ENCODE results near the gene FIGNL1.

The FIGNL1 gene

DNA sequence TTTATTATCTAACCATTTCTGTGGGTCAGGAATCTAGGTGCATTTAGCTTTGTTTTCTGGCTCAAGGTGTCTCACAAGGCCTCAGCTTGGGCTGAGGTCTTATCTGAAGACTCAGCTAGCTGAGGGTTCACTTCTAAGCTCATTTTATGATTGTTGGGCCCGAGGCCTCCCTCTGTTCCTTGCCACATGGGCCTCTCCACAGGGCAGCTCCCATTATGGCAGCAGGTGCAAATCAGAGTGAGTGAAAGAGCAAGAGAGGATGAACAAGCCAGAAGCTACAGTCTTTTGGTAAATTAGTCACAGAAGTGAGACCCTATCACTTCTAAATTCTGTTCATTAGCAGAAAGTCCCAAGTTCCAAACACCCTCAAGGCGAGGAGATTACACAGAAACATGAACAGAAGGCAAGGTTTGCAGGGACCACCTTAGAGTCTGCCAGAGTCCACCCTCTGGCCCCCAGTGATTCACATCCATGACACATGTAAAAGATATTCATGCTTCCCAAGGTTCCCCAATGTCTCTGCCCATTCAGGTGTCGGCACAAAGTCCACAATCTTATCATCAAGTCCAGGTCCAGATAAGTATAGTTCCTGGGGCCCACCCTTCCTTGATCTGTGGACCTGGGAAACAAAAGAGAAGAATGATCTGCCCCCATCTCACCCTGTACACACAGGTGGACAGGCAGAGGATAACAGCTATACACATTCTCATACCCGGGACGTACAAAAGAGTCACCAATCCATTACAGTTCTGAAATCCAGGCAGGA is 23.7 kb downstream of the FIGNL1 start:
- no peak for DNase-seq

DNA sequence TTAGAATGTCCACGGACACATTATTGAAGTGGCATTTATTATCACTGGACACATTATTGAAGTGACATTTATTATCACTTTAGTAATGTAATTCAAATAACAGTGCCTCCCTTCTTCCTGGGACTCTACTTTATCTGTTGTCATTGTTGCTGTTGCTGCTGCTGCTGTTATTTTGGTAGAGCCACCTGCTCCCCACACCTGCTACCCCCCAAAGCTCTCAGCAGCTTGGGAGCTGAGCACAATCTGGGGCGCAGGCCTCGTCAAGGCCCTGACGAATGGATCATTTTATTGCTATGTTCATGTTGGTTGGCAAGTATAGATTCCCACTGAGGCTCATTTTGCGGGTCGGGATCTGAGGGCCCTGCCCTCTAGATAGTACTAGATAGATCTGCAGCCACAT is 24.8 kb downstream of the FIGNL1 start:
- no peak for DNase-seq

DNA sequence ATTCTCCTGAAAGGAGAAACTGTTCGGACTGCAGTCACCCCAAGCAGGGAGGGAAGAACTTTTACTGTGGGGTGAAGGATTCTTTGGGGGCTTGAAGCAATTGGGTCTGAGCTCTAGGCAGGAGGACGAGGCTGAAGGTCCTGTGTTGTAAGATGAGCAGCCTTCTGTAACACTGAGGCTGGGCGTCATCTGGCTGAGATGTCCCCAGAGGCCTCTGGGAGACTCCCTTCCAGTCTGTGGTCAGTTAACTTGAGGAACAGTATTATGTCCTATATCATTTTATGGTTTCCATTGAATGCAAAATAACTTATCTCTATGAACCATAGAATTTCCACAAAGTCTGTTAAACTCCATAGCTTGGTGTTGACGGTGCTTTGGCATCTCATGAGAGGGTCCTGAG is 26.3 kb downstream of the FIGNL1 start:
- DNase-seq: no peak

DNA sequence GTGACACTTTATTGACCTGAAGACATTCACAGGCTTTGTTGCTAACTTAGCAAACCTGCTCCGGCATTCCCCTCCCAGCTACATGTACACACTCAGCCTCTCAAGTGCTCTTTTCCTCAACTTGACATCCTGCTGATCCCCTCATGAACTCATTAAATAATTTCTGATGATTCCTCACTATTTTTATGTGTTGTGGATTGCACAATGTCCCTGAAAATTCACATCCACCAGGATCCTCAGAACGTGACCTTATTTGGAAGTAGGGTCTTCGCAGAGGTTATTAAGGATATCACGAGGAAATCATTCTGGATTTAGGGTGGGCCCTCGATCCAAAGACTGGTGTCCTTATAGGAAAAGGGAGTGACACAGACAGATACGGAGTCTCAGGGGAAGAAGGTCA is 27.3 kb downstream of the FIGNL1 start:
- no peak for DNase-seq

DNA sequence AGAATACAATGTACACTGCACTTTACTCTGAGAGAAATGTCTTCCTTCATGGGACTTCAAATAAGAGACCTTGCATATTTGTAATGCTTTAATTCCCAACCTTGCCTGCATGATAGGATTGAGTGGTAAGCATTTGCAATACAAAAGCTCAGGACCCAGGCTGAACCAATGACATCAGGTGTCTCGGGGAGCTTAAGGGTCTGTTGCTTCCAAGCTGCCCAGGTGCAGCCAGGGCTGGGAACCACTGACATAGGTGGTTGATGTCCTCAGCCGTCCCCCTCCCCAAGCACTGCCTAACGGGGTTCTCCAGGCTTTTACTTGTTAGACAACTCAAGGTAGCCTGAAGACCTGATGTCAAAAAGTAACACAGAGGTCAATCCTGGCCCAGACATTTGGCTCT is 29.1 kb downstream of the FIGNL1 start:
- DNase-seq: no peak

DNA sequence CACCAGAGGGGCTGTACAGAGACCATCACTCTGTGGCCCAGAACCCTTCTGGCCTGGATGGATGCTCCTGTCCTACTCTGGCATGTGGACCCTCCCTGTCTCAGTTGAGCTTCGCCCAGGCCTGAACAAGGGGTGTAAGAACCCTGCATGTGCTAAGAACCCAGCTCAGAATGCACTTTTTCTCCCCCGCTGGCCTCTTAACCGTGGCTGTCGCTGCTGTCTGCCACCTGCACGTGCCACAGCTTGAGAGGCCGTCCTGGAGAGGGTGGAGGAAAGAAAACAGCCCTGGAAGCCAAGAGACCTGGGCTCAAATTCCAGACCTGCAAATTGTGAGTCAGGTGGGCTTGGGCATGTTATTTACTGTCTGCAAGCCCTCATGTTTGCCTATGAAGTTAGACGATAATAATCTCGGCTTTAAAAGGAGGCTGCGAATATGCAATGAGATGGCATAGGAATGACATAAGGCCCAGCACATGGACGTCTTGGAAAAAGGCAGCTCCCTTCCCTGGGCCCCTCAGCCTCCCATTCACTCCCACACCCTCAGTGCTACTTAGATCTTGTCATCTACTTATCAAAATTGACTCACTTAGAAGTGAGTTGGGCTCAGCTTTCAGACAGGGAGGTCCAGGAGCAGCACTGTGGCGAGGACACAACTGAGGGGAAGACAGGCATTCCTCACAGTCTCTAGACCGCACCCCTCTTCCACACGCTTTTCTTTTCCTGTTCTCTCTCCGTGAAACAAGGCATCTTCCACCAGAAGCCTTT is 31.4 kb downstream of the FIGNL1 start:
- no peak for DNase-seq

DNA sequence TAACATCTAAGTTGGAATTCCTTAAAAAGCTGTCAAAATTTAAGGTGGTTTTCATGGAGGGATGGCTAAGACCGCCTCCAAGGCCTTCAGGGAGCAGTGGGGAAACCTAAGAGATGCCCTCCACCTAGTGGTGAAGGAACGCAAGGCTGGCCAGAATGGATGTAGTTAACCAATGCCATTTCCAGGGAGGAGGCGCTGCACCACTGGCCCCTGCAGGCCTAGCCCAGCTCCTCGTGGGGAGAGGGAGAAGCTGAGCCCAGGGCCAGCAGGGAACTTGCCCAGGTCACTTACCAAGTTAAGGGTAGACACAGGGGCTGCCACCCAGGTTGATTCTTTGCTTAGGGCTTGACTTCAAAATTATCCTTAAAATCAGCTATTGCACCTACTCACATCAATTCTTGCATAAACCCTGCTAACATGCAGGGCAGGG is 32.0 kb downstream of the FIGNL1 start:
- no peak for DNase-seq

DNA sequence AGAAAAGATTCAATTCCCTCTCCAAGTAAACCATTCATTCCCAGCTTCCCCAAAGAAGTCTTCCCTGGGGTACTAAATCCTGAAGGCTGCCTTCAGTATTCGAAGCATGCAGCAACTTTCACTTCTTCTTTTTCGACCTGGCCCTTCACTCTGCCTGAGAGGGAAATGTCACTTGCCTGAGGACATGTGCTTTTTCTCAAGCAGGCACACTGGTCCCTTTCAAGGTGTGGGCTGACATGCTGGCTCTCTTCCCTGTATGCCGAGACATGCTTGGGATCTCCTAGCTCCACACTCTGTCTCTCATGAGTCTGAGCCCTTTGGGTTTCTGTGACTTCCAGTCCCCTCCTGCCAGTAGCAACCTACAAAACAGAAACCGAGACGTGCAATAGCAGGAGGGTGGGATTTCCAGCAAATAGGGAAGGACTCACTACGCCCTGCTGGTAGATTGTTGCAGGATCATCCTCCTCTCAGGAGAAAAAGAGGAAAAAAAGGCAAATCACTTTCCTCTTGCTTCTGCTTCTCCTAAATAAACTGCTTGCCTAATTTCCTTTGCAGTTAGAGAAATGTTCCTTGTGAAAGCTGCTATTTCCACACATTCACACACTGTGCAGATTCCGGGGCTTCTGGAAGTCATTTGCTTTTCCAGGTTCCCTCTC is 33.5 kb downstream of the FIGNL1 start:
- no peak for DNase-seq

DNA sequence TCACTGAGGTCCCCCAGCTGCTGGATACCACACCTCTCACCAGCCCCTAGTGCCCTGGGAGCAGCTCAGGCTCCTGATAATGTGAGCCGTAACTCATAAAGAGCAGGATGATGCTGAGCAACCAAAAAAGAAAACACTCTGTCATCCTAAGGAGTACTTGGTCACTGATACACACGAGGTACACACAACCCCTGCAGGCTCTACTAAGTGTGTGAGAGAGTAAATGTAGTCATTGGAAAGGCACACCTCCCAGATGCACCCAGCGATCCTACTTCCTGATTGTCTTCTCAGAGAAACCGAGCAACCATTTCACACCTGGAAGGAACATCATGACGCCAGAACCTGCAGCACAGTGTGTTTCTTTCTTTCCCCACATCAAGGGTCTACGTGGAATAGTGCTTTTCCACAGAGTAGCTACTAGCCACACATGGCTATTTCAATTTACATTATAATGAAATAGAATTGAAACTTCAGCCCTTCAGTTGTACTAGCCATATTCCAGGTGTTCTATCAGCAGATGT is 34.2 kb downstream of the FIGNL1 start:
- no peak for DNase-seq

DNA sequence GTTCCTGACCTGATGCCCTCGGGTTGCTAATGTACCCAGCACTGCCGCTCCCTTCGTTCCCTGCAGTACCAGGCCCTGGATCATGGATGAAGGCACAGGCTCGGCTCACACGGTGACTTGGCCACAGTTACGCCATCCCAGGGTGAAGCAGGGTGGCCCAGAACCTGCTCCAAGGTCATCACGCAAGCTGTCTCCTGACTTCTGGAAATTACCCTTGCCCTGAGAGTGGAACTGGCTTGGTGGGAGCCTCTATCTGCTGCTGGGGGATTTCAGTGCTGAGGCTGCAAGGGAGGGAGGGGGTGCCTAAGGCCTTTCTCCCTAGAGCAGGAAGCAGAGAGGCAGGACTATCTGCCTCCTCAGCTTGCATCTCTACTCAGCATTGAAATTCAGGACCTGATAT is 36.6 kb downstream of the FIGNL1 start:
- DNase-seq: no peak

DNA sequence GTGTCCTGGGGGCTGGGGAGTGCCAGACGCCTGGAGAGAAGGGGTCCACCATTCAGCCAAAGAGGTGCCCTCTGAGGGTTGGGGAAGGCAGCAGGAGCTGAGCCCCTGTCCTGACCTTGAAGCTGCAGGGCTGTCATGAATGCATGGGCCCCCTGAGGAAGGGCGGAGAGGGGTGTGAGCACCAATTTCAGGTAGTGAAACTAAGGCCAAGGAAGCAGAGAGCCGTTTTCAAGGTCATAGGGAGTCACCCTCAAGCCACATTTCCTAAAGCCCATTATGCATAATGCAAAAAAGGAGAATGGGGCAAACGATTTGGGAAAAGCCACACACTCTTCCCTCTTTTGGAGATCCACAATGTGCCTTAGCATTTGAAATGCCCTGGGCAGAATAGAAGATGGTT is 37.2 kb downstream of the FIGNL1 start:
- no peak for DNase-seq

DNA sequence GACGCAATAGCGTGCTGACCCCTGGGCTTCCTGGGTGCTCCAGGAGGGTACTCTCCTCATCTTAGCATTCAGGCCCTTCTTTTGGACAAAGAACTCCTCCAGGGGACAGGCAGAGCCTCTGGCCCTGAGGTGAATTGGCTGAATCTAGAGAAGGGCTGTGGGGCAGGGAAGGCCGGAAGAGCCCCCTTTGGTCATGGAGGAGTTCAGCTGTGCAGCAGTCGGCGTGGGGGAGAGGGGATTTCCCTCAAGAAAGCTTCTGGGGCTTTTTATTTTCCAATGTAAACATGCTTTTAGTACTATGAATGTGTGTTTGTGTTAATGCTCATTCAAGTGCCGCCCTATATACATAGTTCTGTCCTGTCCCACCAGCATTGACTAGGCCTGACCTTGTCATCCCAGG is 38.8 kb downstream of the FIGNL1 start:
- DNase-seq: no peak

DNA sequence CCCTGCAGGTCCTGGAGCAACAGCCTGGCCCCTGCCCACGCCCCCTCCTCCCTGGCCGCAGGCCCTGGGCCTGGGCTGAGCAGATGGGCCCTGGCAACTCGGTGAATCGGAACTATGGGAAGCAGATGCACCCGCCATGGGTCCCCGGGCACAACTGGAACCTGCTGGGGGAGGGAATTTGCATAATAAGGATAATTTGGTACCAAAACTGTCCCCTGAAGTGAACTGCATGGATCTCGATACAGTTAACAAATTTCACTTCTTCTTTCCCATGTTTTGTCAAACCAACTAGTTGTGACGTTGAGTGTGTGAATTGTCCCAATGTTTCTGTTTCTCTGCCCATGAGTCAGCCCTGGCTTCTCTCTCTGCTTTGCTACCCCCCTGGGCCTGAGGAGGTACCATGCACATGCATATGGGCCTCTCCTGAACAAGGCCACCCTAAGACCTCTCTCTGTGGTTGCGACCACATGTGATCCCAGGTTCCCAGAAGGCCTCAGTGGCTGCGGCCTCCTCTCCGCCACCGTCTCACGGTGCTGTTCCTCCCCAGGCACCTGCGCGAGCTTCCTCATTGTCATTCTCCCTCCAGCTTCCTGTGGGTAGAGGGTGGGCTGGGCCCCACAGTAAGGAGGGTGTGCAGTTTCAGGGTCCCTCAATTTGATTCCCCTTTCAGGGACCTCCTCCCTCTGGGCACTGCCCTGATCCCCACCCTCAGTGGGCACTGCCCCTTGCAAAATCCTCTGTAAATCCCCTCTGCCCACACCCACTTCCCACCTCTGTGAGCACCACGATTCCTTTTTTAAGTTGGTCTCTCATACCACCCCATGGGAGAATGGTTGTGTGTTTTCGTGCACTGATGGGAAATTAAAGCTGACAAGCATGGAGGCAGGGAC is 40.0 kb downstream of the FIGNL1 start:
- no peak for DNase-seq

DNA sequence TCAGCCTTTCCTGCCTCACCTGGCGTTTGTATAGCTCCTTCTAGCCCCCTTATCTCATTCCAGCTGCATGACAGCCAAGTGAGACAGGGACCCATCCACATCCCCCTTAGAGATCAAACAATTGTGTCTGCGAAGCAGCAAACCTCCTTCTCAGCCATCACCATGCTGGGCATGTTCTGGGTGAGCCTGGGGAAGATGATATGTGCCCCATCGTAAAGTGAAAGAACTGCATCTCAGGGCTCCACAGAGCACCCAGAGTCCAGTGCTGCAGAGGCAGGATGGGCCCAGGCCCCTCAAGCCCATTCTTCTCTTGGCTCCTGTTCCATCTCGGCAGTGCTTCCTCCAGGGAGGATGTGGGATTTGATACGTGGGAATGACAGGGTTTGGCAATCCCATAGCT is 43.2 kb downstream of the FIGNL1 start:
- DNase-seq: no peak

DNA sequence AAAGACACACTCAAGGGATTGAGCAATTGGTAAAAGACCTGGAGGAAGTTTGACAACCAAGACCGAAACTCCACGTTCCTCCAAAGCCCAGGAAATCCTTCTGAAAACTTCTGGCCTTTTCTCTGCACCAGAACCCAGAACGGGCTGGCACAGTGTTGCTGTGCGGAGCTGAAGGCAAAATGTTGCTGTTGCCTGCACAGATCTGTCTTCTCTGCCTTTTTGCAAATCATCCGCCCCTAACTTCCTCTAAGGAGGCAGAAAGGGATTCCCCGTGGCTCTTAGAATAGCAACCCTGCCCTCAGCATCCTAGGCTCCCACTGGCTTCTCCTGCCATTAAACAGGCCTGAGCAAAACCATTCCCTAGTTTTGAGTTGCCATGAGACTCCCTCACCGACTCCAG is 44.9 kb downstream of the FIGNL1 start:
- DNase-seq: no peak

DNA sequence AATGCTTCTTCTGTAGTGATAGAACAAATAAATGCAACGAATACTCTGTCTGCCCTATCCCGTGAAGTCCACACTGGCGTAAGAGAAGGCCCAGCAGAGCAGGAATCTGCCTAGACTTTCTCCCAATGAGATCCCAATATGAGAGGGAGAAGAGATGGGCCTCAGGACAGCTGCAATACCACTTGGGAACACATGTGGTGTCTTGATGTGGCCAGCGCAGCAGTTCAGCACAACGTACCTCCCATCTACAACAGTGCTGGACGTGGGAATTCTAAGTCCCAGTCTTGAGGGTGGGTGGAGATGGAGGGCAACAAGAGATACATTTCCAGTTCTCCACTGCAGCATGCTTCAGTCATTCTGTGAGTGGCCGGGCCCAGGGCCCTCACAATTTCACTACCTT is 45.8 kb downstream of the FIGNL1 start:
- DNase-seq: no peak

DNA sequence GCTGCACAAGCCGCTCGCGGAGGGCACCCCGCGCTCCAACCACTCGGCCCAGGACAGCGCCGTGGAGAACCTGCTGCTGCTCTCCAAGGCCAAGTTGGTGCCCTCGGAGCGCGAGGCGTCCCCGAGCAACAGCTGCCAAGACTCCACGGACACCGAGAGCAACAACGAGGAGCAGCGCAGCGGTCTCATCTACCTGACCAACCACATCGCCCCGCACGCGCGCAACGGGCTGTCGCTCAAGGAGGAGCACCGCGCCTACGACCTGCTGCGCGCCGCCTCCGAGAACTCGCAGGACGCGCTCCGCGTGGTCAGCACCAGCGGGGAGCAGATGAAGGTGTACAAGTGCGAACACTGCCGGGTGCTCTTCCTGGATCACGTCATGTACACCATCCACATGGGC is 50.0 kb downstream of the FIGNL1 start:
- no peak for DNase-seq

DNA sequence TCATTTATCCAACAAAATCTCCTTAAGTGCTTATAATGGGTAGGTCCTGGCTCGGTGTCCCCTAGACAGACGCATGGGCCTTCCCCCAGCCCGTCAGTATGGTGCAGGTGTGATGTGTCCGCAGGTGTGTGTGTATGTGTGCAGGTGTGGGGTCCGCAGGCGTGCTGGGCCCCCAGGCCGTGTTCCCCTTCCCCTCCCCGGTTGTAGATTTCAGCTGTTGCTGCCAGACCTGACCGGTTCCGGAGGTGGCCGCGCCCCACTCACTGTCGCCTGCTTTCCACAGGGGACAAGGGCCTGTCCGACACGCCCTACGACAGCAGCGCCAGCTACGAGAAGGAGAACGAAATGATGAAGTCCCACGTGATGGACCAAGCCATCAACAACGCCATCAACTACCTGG is 50.5 kb downstream of the FIGNL1 start:
- DNase-seq: no peak

DNA sequence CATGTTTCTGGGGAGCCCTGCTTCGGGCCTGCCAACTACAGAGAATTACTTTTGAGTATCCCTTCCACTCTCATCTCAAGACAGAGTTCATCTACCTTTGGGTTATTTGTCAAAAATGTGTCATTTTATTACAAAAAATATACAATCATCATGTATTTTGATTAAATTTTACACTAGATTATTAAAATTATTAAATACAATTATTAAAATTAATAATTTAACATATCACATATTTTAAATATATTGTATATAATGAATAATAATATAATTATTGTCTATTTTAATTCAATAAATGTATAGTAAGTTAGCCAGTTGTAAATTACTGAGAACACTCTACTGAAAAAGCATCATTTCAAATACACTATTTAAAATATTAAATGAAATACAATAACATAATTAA is 50.9 kb downstream of the FIGNL1 start:
- DNase-seq: no peak

DNA sequence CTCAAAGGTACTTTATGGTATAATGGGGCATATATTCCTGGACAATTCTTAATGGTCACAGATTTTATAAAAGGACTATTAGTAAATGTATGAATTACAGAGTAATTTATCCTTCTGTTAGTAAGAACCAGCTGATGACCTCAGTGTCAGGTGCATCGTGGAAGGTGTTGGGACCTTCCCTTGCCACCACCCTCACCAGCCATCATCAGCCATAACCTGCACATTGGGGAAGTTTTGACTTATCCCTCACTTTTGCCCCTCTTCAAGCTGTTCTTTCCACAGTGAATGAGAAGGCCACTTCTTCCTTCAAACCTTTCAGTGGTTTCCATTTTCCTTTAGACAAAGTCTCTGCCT is 52.2 kb downstream of the FIGNL1 start:
- no peak for DNase-seq

DNA sequence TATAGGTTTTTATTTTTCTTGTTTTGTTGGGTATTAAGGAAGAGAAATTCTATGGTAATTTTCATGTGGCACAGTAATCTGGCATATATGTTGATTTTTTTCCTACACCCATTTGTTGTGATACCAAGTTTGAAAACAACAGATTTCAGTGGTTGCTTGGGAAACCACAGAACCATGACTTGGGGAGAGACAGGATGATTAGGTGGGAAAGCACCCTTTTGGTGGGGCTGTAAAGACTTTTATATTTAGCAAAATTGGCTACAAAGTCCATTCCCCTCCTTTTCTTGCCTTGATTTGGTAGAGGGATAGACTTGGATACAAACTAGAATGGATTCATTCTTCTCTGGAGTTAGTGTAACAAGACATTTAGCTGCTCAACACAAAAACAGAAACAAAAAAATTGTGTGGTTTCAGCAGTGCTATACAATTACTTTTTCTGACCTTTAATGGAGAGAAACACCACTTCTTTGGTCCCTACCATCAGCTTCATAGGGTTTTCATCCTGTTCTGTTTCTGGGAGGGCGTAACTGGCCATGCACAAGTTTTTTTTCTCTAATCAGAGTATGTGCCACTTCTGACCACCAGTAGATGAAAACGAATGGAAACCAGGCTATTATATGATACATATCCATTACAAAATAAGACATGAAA is 52.7 kb downstream of the FIGNL1 start:
- DNase-seq: no peak

DNA sequence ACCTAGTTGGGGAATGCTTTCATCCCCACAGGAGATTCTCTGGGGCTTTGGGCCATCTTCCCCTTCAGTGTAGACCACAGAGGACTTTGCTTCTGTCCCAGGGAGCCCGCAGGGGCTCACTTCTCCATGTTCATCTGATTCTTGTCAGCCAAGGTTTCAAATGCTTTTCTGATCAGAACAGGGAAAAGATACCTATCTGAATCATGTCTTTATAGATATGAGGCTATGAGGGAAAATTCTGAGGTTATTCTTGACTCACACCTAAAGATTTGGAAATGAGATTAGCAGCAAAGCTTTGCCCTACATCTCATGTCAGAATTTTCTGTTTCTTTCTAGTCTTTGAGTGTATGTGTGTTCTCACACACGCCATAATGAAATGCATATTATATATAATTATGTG is 53.3 kb downstream of the FIGNL1 start:
- DNase-seq: no peak

Data from cerebellar nuclear complex (tissue), 1 donor.